SU-DHL-6 (cell line): ENCODE measurements around the gene DCHS2.

Experiments used
- CTCF ChIP-seq: fragments of 200-600 bp; sonication (generic); IDR thresholded peaks from one replicate; pipeline ENCODE4 v1.5.1; 2017; ENCODE audit warnings: antibody characterized with exemption, mild to moderate bottlenecking, low read length, moderate library complexity; ENCODE audit not compliant: insufficient read depth, poor library complexity, severe bottlenecking
- EZH2phosphoT487 ChIP-seq: fragments of 200-600 bp; sonication (generic), shearing (Covaris generic); conservative IDR thresholded peaks from 2 replicates; pipeline ENCODE4 v1.6.1; 2018; ENCODE audit warnings: mild to moderate bottlenecking, antibody characterized with exemption, low read length, moderate library complexity, mixed read lengths

GRCh38 chr4:154450966-154451365 lies 40.6 kb downstream of the DCHS2 start:
- no peak for TF ChIP-seq EZH2phosphoT487
- no peak for TF ChIP-seq CTCF
